H9 (cell line): ENCODE results near the gene IQCF6. TPM values are rescaled to one million over a fixed set of nuclear protein-coding genes. Genes with fewer than 3 reads are reported as not detected.
"Not testable (repeated sequence)": the region's sequence is repeated elsewhere in the genome, so short reads cannot be mapped to it uniquely, and the experiment has no call there.

Experiments used
- DNase-seq: peaks from one replicate; pipeline ENCODE4 v3.0.0-alpha.2; 2017
- H2AFZ ChIP-seq: one replicate; pipeline ENCODE4 v1.6.1; 2013; ENCODE audit warnings: mild to moderate bottlenecking, low read length, control low read depth, moderate library complexity
- H2AK5ac ChIP-seq: 2 replicates; pipeline ENCODE4 v1.6.1; 2013; ENCODE audit warnings: low read length, control low read depth, mixed read lengths; ENCODE audit not compliant: insufficient read length
- H2BK120ac ChIP-seq: one replicate; pipeline ENCODE4 v1.6.1; 2013; ENCODE audit warnings: low read depth, mild to moderate bottlenecking, low read length, control low read depth, inconsistent platforms; ENCODE audit not compliant: poor library complexity, severe bottlenecking
- H2BK12ac ChIP-seq: 2 replicates; pipeline ENCODE4 v1.6.1; 2013; ENCODE audit warnings: low read length, control low read depth, mixed read lengths, low read depth; ENCODE audit not compliant: insufficient read length
- H2BK15ac ChIP-seq: 2 replicates; pipeline ENCODE4 v1.6.1; 2013; ENCODE audit warnings: low read depth, low read length, control low read depth
- H2BK20ac ChIP-seq: one replicate; pipeline ENCODE4 v1.6.1; 2013; ENCODE audit warnings: low read depth, mild to moderate bottlenecking, low read length, control low read depth, inconsistent platforms; ENCODE audit not compliant: poor library complexity, severe bottlenecking
- H2BK5ac ChIP-seq: 2 replicates; pipeline ENCODE4 v1.6.1; 2013; ENCODE audit warnings: low read length, control low read depth, mixed read lengths; ENCODE audit not compliant: insufficient read length
- H3K14ac ChIP-seq: 2 replicates; pipeline ENCODE4 v1.6.1; 2013; ENCODE audit warnings: low read length, control low read depth; ENCODE audit not compliant: insufficient read depth
- H3K18ac ChIP-seq: 2 replicates; pipeline ENCODE4 v1.6.1; 2013; ENCODE audit warnings: low read depth, mild to moderate bottlenecking, mixed read lengths, low read length, control low read depth; ENCODE audit not compliant: insufficient read length
- H3K23ac ChIP-seq: 2 replicates; pipeline ENCODE4 v1.6.1; 2013; ENCODE audit warnings: low read length, control low read depth, mixed read lengths, low read depth; ENCODE audit not compliant: insufficient read length
- H3K23me2 ChIP-seq: 2 replicates; pipeline ENCODE4 v1.6.1; 2013; ENCODE audit warnings: low read depth, mild to moderate bottlenecking, mixed read lengths, low read length, control low read depth; ENCODE audit not compliant: insufficient read length, poor library complexity, severe bottlenecking
- H3K27ac ChIP-seq: 2 replicates; pipeline ENCODE4 v1.5.1; 2013; ENCODE audit warnings: low read length, control low read depth, mixed read lengths, low read depth; ENCODE audit not compliant: insufficient read length
- H3K27me3 ChIP-seq: 2 replicates; pipeline ENCODE4 v1.6.1; 2013; ENCODE audit warnings: low read length, control low read depth, inconsistent platforms; ENCODE audit not compliant: insufficient read depth
- H3K4ac ChIP-seq: 2 replicates; pipeline ENCODE4 v1.6.1; 2013; ENCODE audit warnings: low read depth, mild to moderate bottlenecking, control low read depth, inconsistent platforms, low read length, moderate library complexity
- H3K4me1 ChIP-seq: 2 replicates; pipeline ENCODE4 v1.6.1; 2013; ENCODE audit warnings: low read length, control low read depth, inconsistent platforms; ENCODE audit not compliant: insufficient read depth
- H3K4me2 ChIP-seq: 2 replicates; pipeline ENCODE4 v1.6.1; 2013; ENCODE audit warnings: low read length, control low read depth, mixed read lengths; ENCODE audit not compliant: insufficient read length, insufficient read depth
- H3K56ac ChIP-seq: 2 replicates; pipeline ENCODE4 v1.6.1; 2013; ENCODE audit warnings: low read depth, mild to moderate bottlenecking, mixed read lengths, low read length, control low read depth; ENCODE audit not compliant: insufficient read length
- H3K79me1 ChIP-seq: 2 replicates; pipeline ENCODE4 v1.6.1; 2013; ENCODE audit warnings: low read depth, mild to moderate bottlenecking, moderate library complexity, low read length, control low read depth, inconsistent platforms; ENCODE audit not compliant: insufficient read depth, poor library complexity, severe bottlenecking
- H3K79me2 ChIP-seq: 2 replicates; pipeline ENCODE4 v1.6.1; 2013; ENCODE audit warnings: low read length, control low read depth, inconsistent platforms; ENCODE audit not compliant: insufficient read depth
- H3K9ac ChIP-seq: 2 replicates; pipeline ENCODE4 v1.6.1; 2013; ENCODE audit warnings: low read length, control low read depth, mixed read lengths; ENCODE audit not compliant: insufficient read length; ENCODE audit errors: extremely low read depth
- H3K9me3 ChIP-seq: one replicate; pipeline ENCODE4 v1.6.1; 2013; ENCODE audit warnings: low read depth, low read length, inconsistent platforms; ENCODE audit not compliant: control insufficient read depth
- H3T11ph ChIP-seq: one replicate; pipeline ENCODE4 v1.6.1; 2013; ENCODE audit warnings: mild to moderate bottlenecking, low read length, control low read depth, inconsistent platforms
- H4K20me1 ChIP-seq: one replicate; pipeline ENCODE4 v1.6.1; 2013; ENCODE audit not compliant: control insufficient read depth, insufficient read length, insufficient read depth
- H4K5ac ChIP-seq: 2 replicates; pipeline ENCODE4 v1.6.1; 2013; ENCODE audit warnings: low read depth, mild to moderate bottlenecking, mixed read lengths, low read length, control low read depth; ENCODE audit not compliant: insufficient read length
- H4K8ac ChIP-seq: replicated peaks from 2 replicates; pipeline ENCODE4 v1.6.1; 2013; ENCODE audit warnings: low read length, control low read depth, mixed read lengths, low read depth; ENCODE audit not compliant: insufficient read length
- H4K91ac ChIP-seq: 2 replicates; pipeline ENCODE4 v1.6.1; 2013; ENCODE audit warnings: low read depth, mild to moderate bottlenecking, moderate library complexity, mixed read lengths, low read length, control low read depth; ENCODE audit not compliant: insufficient read length
- H3K27ac Mint-ChIP-seq, 3 experiments: 2 replicates in 2 of 3; 3 replicates in 1 of 3; pipeline ENCODE4 v1.8.0; 2020 to 2021; ENCODE audit warnings: mixed read lengths in 3 of 3, mild to moderate bottlenecking in 1 of 3, moderate library complexity in 1 of 3
- H3K27me3 Mint-ChIP-seq: 2 replicates; pipeline ENCODE4 v1.8.0; 2021; ENCODE audit warnings: low read depth, mild to moderate bottlenecking, moderate library complexity, mixed read lengths
- H3K36me3 Mint-ChIP-seq, 3 experiments: 2 replicates in 2 of 3; 3 replicates in 1 of 3; pipeline ENCODE4 v1.8.0; 2020 to 2021; ENCODE audit warnings: low read depth in 3 of 3, mixed read lengths in 3 of 3; ENCODE audit not compliant: insufficient read depth in 1 of 3
- H3K4me1 Mint-ChIP-seq, 2 experiments: 2 replicates each; pipeline ENCODE4 v1.8.0; 2020; ENCODE audit warnings: mixed read lengths in 2 of 2
- H3K4me3 Mint-ChIP-seq, 2 experiments: 2 replicates in 1 of 2; 3 replicates in 1 of 2; pipeline ENCODE4 v1.8.0; 2020 to 2021; ENCODE audit warnings: mild to moderate bottlenecking in 2 of 2, mixed read lengths in 2 of 2, moderate library complexity in 1 of 2
- H3K9me3 Mint-ChIP-seq, 2 experiments: 2 replicates in 1 of 2; 3 replicates in 1 of 2; pipeline ENCODE4 v1.8.0; 2020; ENCODE audit warnings: mild to moderate bottlenecking in 2 of 2, mixed read lengths in 2 of 2, moderate library complexity in 1 of 2
- CTCF ChIP-seq: fragments of 200-600 bp; sonication (generic); conservative IDR thresholded peaks from 3 replicates; pipeline ENCODE4 v1.8.0; 2021; ENCODE audit warnings: antibody characterized with exemption, mild to moderate bottlenecking
- WGBS: extraction: QIAGEN DNeasy Blood & Tissue Kit; methylation state at CpG from one replicate; pipeline ENCODE4 v1.1.7; 2013; ENCODE audit warnings: missing lambda C conversion rate, low lambda C conversion rate, mixed read lengths; ENCODE audit not compliant: insufficient read length; ENCODE audit errors: extremely low coverage; 5-methylcytosine and 5-hydroxymethylcytosine counted together
- total RNA-seq: library from RNA; stranded (reverse); gene quantifications from 2 replicates; pipeline ENCODE4 v1.2.1, GENCODE V29; 2021

IQCF6 gene
- total RNA-seq, 1 experiment from 2014 or later, result not detected

GRCh38 chr3:51747840-51748239, 31.2 kb downstream of the IQCF6 start:
- no peak overlapping the region for H3K27ac ChIP-seq
- no peaks in the 10 kb centered on the region for H4K20me1 ChIP-seq
- H4K8ac ChIP-seq, result no peak overlapping the region
- H2AK5ac ChIP-seq, result no peak overlapping the region
- H3K4me2 ChIP-seq, result no peak overlapping the region
- TF ChIP-seq CTCF, result no peak
- H3K36me3 Mint-ChIP-seq, result peaks cover 0 to 8% (median 4%) of the 10 kb centered on the region in 3 experiments; a peak in 5 of 7 replicates
- no peak for DNase-seq
- H4K91ac ChIP-seq, result no peak overlapping the region
- no peak overlapping the region for H3K56ac ChIP-seq
- no peak overlapping the region for H4K5ac ChIP-seq
- no peak overlapping the region for H2BK5ac ChIP-seq
- no peaks in the 10 kb centered on the region for H3K27me3 ChIP-seq
- H3K18ac ChIP-seq, result no peak overlapping the region
- H3K79me1 ChIP-seq, result no peaks in the 10 kb centered on the region
- no peak overlapping the region for H3K27ac Mint-ChIP-seq
- peaks cover 15 to 29% of the 10 kb centered on the region in 2 experiments for H3K4me1 Mint-ChIP-seq
- H3T11ph ChIP-seq, result no peak overlapping the region
- H3K4ac ChIP-seq, result no peak overlapping the region
- H2BK120ac ChIP-seq, result no peak overlapping the region
- H3K79me2 ChIP-seq, result no peaks in the 10 kb centered on the region
- H2AFZ ChIP-seq, result no peak overlapping the region
- H3K4me1 ChIP-seq, result no peaks in the 10 kb centered on the region
- H3K14ac ChIP-seq, result no peak overlapping the region
- H2BK20ac ChIP-seq, result no peak overlapping the region
- H3K23ac ChIP-seq, result no peak overlapping the region
- peaks cover 21 to 37% of the 10 kb centered on the region in 2 experiments for H3K9me3 Mint-ChIP-seq
- no peaks in the 10 kb centered on the region for H3K27me3 Mint-ChIP-seq
- H3K4me3 Mint-ChIP-seq, result no peak overlapping the region
- no peak overlapping the region for H3K9ac ChIP-seq
- no peak overlapping the region for H2BK15ac ChIP-seq
- H3K23me2 ChIP-seq, result no peaks in the 10 kb centered on the region
- no peaks in the 10 kb centered on the region for H3K9me3 ChIP-seq
- H2BK12ac ChIP-seq, result no peak overlapping the region

- DNase-seq, H2BK15ac ChIP-seq, H3K79me2 ChIP-seq, H3K79me1 ChIP-seq, H2BK20ac ChIP-seq, H2AFZ ChIP-seq, H3K4me1 ChIP-seq, H3K9ac ChIP-seq, H2BK12ac ChIP-seq, H3K4ac ChIP-seq, H4K5ac ChIP-seq, H3K36me3 Mint-ChIP-seq, H3K23me2 ChIP-seq, H3K27ac Mint-ChIP-seq, H2BK120ac ChIP-seq, H4K91ac ChIP-seq, H3K4me2 ChIP-seq, H4K20me1 ChIP-seq, H3K14ac ChIP-seq, H2BK5ac ChIP-seq, H3K23ac ChIP-seq, H3K56ac ChIP-seq, H3K27me3 Mint-ChIP-seq, H3K9me3 ChIP-seq, H3K27ac ChIP-seq, H3K18ac ChIP-seq, H3K27me3 ChIP-seq, H4K8ac ChIP-seq, H3T11ph ChIP-seq, H2AK5ac ChIP-seq: not testable (repeated sequence)
- Mint-ChIP-seq H3K4me3 (peak overlapping the region in 1 of 2 experiments; percentile 18; a peak in 1 of 5 replicates), H3K4me1 (peaks cover 19 to 36% of the 10 kb centered on the region in 2 experiments), H3K9me3 (peaks cover 9 to 27% of the 10 kb centered on the region in 2 experiments)
- no CpG with 5 or more reads among the region's 4 CpGs for WGBS
These were observed 36.1 kb downstream of the IQCF6 start for GRCh38 chr3:51742978-51743377.
